Measurements from ENCODE around the gene MIF4GD. TPM values are rescaled to one million over a fixed set of nuclear protein-coding genes. Genes with fewer than 3 reads are reported as not detected.

The MIF4GD gene
- total RNA-seq, 1 experiment from 2014 or later, result 18.2 TPM

DNA sequence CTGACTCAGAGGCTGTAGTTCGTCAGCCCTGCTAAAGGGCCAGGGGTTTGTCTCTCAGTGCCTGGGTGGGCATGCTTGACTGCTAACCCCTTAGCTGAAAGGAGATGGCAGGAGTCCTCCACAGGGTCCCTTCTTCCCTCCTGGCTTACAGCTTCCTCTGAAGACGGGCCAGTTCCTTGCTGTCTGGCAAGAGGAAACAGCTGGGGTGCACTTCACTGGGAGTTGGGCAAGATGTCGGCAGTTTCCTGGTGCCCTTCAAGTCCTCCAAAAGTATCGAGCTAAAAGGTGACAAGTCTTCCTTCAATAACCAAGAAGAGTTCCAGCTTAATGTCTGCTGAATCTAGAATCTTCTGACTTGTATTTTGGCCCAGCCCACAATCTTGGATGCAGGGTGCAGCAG lies 42.2 kb downstream of the MIF4GD start:
- peaks cover 80% of the 10 kb centered on the region for H3K36me3 ChIP-seq
- DNase-seq, result no peak
- no peak overlapping the region for H3K4me3 ChIP-seq
- no peaks in the 10 kb centered on the region for H3K27me3 ChIP-seq
- H3K9me3 ChIP-seq, result no peaks in the 10 kb centered on the region

DNA sequence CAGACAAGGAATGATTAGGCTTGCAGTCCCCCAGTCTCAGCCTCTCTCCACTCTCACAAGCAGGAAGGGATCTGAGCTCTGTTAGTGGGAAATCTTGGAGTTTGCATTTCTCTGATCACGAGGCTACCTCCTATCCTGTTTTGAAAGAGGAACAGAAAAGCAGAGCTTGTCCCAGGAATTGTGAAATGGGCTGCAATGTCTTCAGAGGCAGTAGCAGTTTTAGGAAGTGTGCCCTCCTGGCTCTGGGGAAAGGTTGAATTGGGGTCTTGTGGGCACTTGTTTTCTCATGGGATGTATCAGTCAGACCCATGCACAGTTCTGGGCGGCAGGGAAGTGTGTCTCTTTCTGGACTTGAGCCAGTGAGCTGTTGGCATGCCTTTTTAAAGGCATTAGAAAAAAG lies 42.7 kb downstream of the MIF4GD start:
- DNase-seq, result no peak
- H3K9me3 ChIP-seq, result no peaks in the 10 kb centered on the region
- H3K4me3 ChIP-seq, result no peak overlapping the region
- H3K36me3 ChIP-seq, result peaks cover 82% of the 10 kb centered on the region
- no peaks in the 10 kb centered on the region for H3K27me3 ChIP-seq

DNA sequence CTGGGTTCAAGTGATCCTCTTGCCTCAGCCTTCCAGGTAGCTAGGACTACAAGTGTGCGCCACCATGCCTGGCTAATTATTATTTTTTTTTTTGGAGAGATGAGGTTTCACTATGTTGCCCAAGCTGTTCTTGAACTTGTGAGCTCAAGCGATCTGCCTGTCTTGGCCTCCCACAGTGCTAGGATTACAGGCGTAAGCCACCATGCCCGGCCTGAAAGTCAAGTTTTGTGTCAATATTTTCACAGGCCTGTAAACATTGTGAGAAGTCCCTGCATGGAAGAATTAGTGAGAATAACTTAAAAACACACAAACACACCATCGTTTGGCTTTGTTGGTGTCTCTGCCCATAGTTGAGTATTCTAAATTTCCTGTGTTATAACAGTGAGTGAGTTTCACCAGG lies 43.3 kb downstream of the MIF4GD start:
- peaks cover 83% of the 10 kb centered on the region for H3K36me3 ChIP-seq
- no peak for DNase-seq
- H3K9me3 ChIP-seq, result no peaks in the 10 kb centered on the region
- no peaks in the 10 kb centered on the region for H3K27me3 ChIP-seq
- no peak overlapping the region for H3K4me3 ChIP-seq

DNA sequence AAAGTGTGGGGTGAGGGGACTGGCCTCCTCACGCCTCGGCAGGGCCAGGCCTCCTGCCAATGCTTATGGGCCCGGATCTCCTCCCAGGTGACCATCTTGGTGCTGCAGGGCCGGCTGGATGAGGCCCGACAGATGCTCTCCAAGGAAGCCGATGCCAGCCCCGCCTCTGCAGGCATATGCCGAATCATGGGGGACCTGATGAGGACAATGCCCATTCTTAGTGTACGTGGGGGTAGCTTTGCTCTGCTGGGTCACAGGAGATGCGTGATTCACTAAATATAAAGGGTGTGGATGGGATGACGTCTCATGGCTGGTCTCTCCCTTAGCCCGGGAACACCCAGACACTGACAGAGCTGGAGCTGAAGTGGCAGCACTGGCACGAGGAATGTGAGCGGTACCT lies 46.0 kb downstream of the MIF4GD start:
- no peaks in the 10 kb centered on the region for H3K27me3 ChIP-seq
- H3K9me3 ChIP-seq, result no peaks in the 10 kb centered on the region
- no peak overlapping the region for H3K4me3 ChIP-seq
- no peak for DNase-seq
- peaks cover 82% of the 10 kb centered on the region for H3K36me3 ChIP-seq

DNA sequence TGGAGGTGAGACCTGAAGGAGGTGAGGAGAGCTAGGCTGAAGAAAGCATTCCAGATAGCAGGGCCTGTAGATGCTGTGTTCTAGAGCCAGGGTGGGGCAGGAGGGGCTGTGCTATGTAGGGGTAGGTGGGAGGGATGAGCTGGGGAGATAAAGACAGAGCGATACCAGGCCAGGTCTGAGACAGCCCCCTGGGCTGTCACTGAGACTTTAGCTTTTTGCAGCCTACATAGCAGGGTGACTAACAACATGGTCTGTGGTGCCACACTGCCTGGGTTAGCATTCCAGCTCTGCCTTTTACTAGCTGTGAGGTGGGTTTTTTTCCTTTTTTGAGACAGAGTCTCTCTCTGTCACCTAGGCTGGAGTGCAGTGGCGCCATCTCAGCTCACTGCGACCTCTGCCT lies 51.2 kb downstream of the MIF4GD start:
- no peak for DNase-seq
- peaks cover 88% of the 10 kb centered on the region for H3K36me3 ChIP-seq

DNA sequence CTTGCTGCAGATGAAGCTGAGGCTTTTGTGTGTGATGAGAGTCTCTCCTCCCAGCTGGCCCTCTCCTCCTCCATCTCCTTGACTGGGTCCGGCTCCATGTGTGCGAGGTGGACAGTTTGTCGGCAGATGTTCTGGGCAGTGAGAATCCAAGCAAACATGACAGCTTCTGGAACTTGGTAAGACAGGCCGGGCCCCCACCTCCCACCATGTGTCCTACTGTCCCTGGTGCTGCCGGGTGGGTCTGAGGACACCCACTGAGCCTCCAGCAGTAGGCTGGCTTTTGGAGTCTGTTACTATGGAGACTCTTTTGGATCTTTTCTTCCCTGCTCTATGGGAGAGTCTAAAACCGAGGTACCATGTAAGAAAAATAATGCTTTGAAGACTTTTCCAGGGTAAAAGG lies 52.9 kb downstream of the MIF4GD start:
- Histone ChIP-seq H3K27me3 (no peaks in the 10 kb centered on the region), H3K4me3 (no peak overlapping the region), H3K36me3 (peaks cover 90% of the 10 kb centered on the region), H3K9me3 (no peaks in the 10 kb centered on the region)
- no peak for DNase-seq

More for the DNA sequence above, 51.2 kb downstream of the MIF4GD start:
- Histone ChIP-seq H3K4me3 (no peak overlapping the region), H3K27me3 (no peaks in the 10 kb centered on the region), H3K9me3 (no peaks in the 10 kb centered on the region)

Other genes with a start within 250 kb of the MIF4GD start
- gene ATP5PD, start 224.3 kb downstream of the MIF4GD start, total RNA-seq (2014; rRNA removed; shearing (Covaris generic); ENCODE audit: low replicate concordance), result 296 and 323 TPM in 2 replicates
- 15.6 and 17.0 TPM in 2 replicates for gene KCTD2, start 224.0 kb downstream of the MIF4GD start, total RNA-seq (2014; rRNA removed; shearing (Covaris generic); ENCODE audit: low replicate concordance)
- gene SLC16A5, start 183.3 kb downstream of the MIF4GD start, total RNA-seq (2014; rRNA removed; shearing (Covaris generic); ENCODE audit: low replicate concordance), result 0.12 and 0.33 TPM in 2 replicates
- gene ARMC7, start 161.3 kb downstream of the MIF4GD start, total RNA-seq (2014; rRNA removed; shearing (Covaris generic); ENCODE audit: low replicate concordance), result 12.0 and 15.1 TPM in 2 replicates
- 29.1 and 92.2 TPM in 2 replicates for gene NT5C, start 139.5 kb downstream of the MIF4GD start, total RNA-seq (2014; rRNA removed; shearing (Covaris generic); ENCODE audit: low replicate concordance)
- 117 and 285 TPM in 2 replicates for gene JPT1, start 116.7 kb downstream of the MIF4GD start, total RNA-seq (2014; rRNA removed; shearing (Covaris generic); ENCODE audit: low replicate concordance)
- 145 and 181 TPM in 2 replicates for gene SUMO2, start 88.3 kb downstream of the MIF4GD start, total RNA-seq (2014; rRNA removed; shearing (Covaris generic); ENCODE audit: low replicate concordance)
- 75.0 and 100 TPM in 2 replicates for gene NUP85, start 65.6 kb downstream of the MIF4GD start, total RNA-seq (2014; rRNA removed; shearing (Covaris generic); ENCODE audit: low replicate concordance)
- gene GGA3, start 9.6 kb downstream of the MIF4GD start, total RNA-seq (2014; rRNA removed; shearing (Covaris generic); ENCODE audit: low replicate concordance), result 5.8 and 9.2 TPM in 2 replicates
- 78.0 and 101 TPM in 2 replicates for gene MRPS7, start 9.4 kb downstream of the MIF4GD start, total RNA-seq (2014; rRNA removed; shearing (Covaris generic); ENCODE audit: low replicate concordance)
- gene SLC25A19, start 18.2 kb upstream of the MIF4GD start, total RNA-seq (2014; rRNA removed; shearing (Covaris generic); ENCODE audit: low replicate concordance), result 17.8 and 21.7 TPM in 2 replicates
- 110 and 134 TPM in 2 replicates for gene GRB2, start 134.4 kb upstream of the MIF4GD start, total RNA-seq (2014; rRNA removed; shearing (Covaris generic); ENCODE audit: low replicate concordance)
- 10.7 and 12.5 TPM in 2 replicates for gene TMEM94, start 185.4 kb upstream of the MIF4GD start, total RNA-seq (2014; rRNA removed; shearing (Covaris generic); ENCODE audit: low replicate concordance)
- gene CASKIN2, start 244.3 kb upstream of the MIF4GD start, total RNA-seq (2014; rRNA removed; shearing (Covaris generic); ENCODE audit: low replicate concordance), result 3.9 and 7.8 TPM in 2 replicates
- 34.6 and 83.8 TPM in 2 replicates for gene TSEN54, start 245.3 kb upstream of the MIF4GD start, total RNA-seq (2014; rRNA removed; shearing (Covaris generic); ENCODE audit: low replicate concordance)

Measured in MG63 (cell line).